ENCODE results near the gene VSIG10L. TPM values are rescaled to one million over a fixed set of nuclear protein-coding genes. Genes with fewer than 3 reads are reported as not detected.

Gene VSIG10L
- total and polyA plus RNA-seq, 2 donors from 2014 or later: 1.8 to 2.2 TPM

GRCh38 chr19:51354742-51355148, 12.8 kb upstream of the VSIG10L start:
- FAIRE-seq (no peak), DNase-seq (peak in 4 of 5 donors; percentile 82 to 86 (median 84))
- Histone ChIP-seq H3K36me3 (ENCODE audit: control insufficient read depth in 2 of 3, insufficient read depth in 3 of 3, low read length in 3 of 3) (peaks cover 0 to 15% (median 6%) of the 10 kb centered on the region in 3 donors), H3K27me3 (ENCODE audit: control insufficient read depth, insufficient read depth, low read length) (no peaks in the 10 kb centered on the region), H3K4me1 (ENCODE audit: control insufficient read depth in 2 of 3, insufficient read depth in 2 of 3, low read depth in 1 of 3, low read length in 3 of 3) (no peaks in the 10 kb centered on the region), H3K4me3 (ENCODE audit: low read length in 3 of 3) (no peak overlapping the region), H3K9me3 (ENCODE audit: control insufficient read depth in 2 of 3, insufficient read depth in 1 of 3, low read length in 3 of 3) (no peaks in the 10 kb centered on the region), H3K27ac (ENCODE audit: low read depth in 2 of 2, low read length in 2 of 2) (no peak overlapping the region), H3K9ac (ENCODE audit: low read length in 3 of 3) (no peak overlapping the region)
- intact Hi-C loops (cut with DNase I): no loop called here
- TF ChIP-seq, protein P1, sequence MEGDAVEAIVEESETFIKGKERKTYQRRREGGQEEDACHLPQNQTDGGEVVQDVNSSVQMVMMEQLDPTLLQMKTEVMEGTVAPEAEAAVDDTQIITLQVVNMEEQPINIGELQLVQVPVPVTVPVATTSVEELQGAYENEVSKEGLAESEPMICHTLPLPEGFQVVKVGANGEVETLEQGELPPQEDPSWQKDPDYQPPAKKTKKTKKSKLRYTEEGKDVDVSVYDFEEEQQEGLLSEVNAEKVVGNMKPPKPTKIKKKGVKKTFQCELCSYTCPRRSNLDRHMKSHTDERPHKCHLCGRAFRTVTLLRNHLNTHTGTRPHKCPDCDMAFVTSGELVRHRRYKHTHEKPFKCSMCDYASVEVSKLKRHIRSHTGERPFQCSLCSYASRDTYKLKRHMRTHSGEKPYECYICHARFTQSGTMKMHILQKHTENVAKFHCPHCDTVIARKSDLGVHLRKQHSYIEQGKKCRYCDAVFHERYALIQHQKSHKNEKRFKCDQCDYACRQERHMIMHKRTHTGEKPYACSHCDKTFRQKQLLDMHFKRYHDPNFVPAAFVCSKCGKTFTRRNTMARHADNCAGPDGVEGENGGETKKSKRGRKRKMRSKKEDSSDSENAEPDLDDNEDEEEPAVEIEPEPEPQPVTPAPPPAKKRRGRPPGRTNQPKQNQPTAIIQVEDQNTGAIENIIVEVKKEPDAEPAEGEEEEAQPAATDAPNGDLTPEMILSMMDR (IDR thresholded peaks at IDR 0.05; ENCODE audit: borderline replicate concordance, extremely low read depth, insufficient read depth): no peak

- DNase-seq (peak; percentile 52 to 78 (median 64)), FAIRE-seq (no peak)
- H3K9ac ChIP-seq (ENCODE audit: low read length in 3 of 3): no peak overlapping the region
- no peak overlapping the region for H3K27ac ChIP-seq (ENCODE audit: low read depth in 2 of 2, low read length in 2 of 2)
- no peak overlapping the region for H3K4me3 ChIP-seq (ENCODE audit: low read length in 3 of 3)
- no peaks in the 10 kb centered on the region for H3K27me3 ChIP-seq (ENCODE audit: control insufficient read depth, insufficient read depth, low read length)
- H3K4me1 ChIP-seq (ENCODE audit: control insufficient read depth in 2 of 3, insufficient read depth in 2 of 3, low read depth in 1 of 3, low read length in 3 of 3): no peaks in the 10 kb centered on the region
- peaks cover 0 to 15% (median 6%) of the 10 kb centered on the region in 3 donors for H3K36me3 ChIP-seq (ENCODE audit: control insufficient read depth in 2 of 3, insufficient read depth in 3 of 3, low read length in 3 of 3)
- intact Hi-C loops (cut with DNase I): no loop called here
- H3K9me3 ChIP-seq (ENCODE audit: control insufficient read depth in 2 of 3, insufficient read depth in 1 of 3, low read length in 3 of 3): no peaks in the 10 kb centered on the region
- TF ChIP-seq, protein P1 (IDR thresholded peaks at IDR 0.05; ENCODE audit: borderline replicate concordance, extremely low read depth, insufficient read depth): no peak
These were observed 12.3 kb upstream of the VSIG10L start for GRCh38 chr19:51354103-51354741.

- H3K36me3 ChIP-seq (ENCODE audit: control insufficient read depth in 2 of 3, insufficient read depth in 3 of 3, low read length in 3 of 3): peaks cover 0 to 20% (median 6%) of the 10 kb centered on the region in 3 donors
- no peaks in the 10 kb centered on the region for H3K9me3 ChIP-seq (ENCODE audit: control insufficient read depth in 2 of 3, insufficient read depth in 1 of 3, low read length in 3 of 3)
- FAIRE-seq: no peak
- no peaks in the 10 kb centered on the region for H3K27me3 ChIP-seq (ENCODE audit: control insufficient read depth, insufficient read depth, low read length)
- no peak overlapping the region for H3K27ac ChIP-seq (ENCODE audit: low read depth in 2 of 2, low read length in 2 of 2)
- intact Hi-C loops (cut with DNase I): no loop called here
- DNase-seq: no peak
- H3K4me1 ChIP-seq (ENCODE audit: control insufficient read depth in 2 of 3, insufficient read depth in 2 of 3, low read depth in 1 of 3, low read length in 3 of 3): no peaks in the 10 kb centered on the region
- H3K9ac ChIP-seq (ENCODE audit: low read length in 3 of 3): no peak overlapping the region
- H3K4me3 ChIP-seq (ENCODE audit: low read length in 3 of 3): no peak overlapping the region
- TF ChIP-seq, protein P1 (IDR thresholded peaks at IDR 0.05; ENCODE audit: borderline replicate concordance, extremely low read depth, insufficient read depth): no peak
These were observed 10.9 kb upstream of the VSIG10L start for GRCh38 chr19:51352783-51353360.
